GM21526 (cell line): ENCODE data around the gene FALEC.

Experiments
- ATAC-seq: cut with Tn5 transposase; IDR thresholded peaks from one replicate; pipeline ENCODE4 v1.9.1; 2021; ENCODE audit warnings: moderate library complexity; ENCODE audit not compliant: unreplicated experiment, low FRiP score

FALEC gene

GRCh38 chr1:150515328-150516049 lies at the start of gene FALEC:
TSS of gene FALEC (plus strand) at chr1:150515752.
- peak; percentile 92 for ATAC-seq

GRCh38 chr1:150466964-150467363 lies 48.6 kb upstream of the FALEC start:
- ATAC-seq: no peak

GRCh38 chr1:150469291-150469690 lies 46.3 kb upstream of the FALEC start:
- ATAC-seq: no peak

DNA sequence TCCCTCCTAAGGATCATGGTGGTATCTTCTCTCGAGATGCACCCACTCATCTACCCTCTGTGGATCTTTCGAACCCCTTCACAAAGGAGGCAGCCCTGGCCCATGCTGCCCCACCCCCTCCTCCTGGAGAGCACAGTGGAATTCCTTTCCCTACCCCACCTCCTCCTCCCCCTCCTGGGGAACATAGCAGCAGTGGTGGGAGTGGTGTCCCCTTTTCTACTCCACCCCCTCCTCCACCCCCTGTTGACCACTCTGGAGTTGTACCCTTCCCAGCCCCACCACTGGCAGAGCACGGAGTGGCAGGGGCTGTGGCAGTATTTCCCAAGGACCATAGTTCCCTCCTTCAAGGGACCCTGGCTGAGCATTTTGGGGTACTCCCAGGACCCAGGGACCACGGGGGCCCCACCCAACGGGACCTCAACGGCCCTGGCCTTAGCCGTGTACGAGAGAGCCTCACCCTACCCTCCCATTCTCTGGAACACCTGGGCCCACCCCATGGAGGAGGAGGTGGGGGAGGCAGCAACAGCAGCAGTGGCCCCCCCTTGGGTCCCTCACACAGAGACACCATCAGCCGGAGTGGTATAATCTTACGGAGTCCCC lies 42.9 kb upstream of the FALEC start:
- no peak for ATAC-seq

DNA sequence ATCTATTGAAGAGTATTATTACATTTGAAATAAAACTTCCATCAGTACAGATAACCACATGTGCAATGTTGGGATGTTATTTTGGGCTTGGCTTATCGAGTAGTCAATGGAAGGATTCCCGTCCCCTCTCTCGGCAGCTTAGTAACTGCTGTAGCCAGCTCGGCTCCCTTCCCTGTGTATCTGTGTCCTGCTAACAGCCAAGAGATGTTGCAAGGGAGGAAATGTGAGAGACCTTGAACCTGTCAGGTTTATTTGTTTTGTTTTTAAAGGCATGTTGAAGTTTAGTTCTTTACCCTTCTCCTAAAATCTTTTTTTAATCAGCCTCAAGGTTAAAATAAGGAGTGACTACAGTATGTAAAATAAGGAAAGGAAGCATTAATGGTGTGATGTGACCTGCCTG lies 41.9 kb upstream of the FALEC start:
- ATAC-seq: no peak

DNA sequence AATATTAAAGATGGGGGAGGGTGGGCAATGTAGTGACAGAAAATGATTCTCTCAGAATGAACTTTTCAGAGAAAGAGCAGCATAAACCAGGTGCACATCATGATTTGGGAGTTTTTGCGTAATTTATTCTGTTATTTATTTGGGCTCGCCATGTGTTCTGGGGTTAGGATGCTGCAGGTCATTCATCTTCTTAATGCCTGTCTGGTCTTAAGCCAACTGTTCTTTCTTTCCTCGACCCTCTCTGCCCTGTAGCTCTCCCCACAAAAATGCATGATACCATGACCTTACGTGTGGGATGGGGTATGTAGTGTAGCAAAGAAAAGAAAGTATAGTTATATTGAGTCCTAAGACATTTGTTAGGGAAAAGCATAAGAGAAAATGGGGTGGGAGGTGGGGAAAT lies 40.7 kb upstream of the FALEC start:
- no peak for ATAC-seq

DNA sequence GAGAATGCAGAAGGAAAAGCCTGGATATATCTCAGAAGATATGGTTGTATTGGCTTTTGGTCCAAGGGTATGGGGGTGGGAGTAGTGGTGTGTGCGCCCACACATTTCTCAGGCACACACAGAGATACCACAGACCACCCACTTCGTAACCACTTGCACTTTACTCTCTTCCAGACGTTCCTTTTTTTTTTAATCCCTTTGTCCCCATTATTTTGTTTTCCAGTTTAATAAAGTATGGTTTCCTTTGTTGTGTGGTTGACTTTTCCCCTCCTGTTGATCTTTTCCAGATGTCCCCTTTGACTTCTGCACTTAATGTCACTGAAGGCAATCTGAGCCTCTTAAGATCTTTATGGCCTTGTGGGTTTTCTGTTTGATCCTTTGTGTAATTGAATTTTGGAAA lies 38.8 kb upstream of the FALEC start:
- no peak for ATAC-seq

DNA sequence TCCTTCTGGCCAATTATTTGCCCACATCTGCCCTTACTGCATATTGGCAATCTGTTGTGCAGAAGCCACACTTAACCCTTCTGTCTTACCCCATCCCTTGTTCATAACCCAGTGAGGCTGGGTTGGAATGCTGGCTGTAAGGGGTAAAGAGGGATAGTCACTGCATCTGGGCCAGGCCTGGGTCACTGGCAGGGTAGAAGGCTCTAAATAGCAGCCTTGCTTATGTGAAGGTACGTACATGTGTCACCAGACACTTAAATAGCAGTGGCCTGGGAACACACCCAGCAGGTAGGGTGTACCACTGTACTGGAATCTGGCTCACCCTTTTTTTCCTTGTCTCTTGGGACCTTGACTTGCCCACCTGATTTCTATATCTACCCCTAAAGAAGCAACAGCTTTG lies 38.2 kb upstream of the FALEC start:
- ATAC-seq: no peak

GRCh38 chr1:150477733-150478132 lies 37.8 kb upstream of the FALEC start:
- no peak for ATAC-seq

DNA sequence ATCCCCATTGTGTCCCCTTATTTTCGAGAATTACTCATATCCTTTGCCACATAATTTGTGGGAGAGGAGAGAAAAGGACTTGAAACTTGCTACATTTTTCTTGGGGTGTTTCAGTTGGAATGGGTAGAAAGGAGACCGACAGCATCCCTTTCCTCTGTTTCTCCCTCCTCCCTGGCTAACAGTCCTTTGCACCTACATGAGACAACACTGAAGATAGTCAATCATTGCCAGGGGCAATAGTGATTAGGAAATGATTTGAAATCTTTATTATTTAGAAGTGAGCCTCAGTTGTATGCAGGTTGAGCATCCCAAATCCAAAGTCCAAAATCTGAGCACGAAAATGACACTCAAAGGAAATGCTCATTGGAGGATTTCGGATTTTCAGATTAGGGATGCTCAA lies 36.2 kb upstream of the FALEC start:
- ATAC-seq: no peak

DNA sequence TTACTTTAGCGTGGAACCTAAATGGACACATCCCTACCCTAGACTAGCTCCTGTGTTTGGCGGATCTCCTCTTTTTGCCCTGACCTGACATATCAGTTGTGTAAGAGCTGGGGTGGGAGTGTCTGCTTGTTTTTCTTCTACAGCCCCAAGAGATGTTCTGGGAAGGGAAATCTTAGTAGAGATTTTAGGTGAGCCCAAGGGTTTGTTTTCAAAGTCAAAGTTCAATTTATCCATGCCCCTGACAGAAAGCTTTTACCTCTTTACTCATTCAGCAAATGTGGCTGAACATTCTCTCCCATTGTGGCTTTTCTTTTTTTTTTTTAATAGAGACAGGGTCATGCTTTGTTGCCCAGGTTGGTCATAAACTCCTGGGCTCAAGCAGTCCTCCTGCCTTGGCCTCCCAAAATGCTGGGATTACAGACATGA lies 35.6 kb upstream of the FALEC start:
- ATAC-seq: no peak

DNA sequence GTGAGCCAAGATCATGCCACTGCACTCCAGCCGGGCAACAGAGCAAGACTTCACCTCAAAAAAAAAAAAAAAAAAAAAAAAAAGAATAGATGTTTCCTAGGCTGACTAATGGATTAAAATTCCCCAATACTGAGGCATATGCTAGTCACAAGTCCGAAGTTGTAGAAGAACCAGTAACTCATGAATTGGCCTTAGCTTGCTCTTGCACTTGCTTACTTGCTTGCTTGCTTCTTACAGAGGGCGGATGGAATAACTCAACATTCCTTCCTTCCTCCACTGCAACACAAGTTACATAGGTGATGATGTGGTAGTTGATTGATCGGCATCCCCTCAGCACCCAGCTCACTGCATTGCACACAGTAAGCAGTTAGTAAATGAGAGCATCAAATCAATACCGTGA lies 31.1 kb upstream of the FALEC start:
- ATAC-seq: no peak

DNA sequence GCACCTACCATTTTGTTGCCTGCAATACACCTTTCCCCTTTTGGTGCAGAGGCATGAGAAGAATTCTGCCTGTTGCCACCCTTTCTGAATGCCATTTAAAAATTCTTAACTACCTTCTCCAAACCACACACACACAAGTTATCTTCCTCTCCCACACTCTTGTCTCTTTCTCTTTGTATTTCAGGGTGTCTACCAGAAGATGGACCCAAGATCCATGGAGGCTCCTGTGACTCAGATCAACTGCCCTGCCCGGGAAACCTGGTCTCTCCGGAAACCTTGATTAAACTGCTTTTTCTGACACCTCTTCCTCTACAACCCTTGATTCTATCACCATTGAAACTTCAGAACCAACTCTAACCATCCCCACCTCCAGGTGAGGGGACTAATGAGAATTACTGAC lies 30.7 kb upstream of the FALEC start:
- ATAC-seq: no peak

DNA sequence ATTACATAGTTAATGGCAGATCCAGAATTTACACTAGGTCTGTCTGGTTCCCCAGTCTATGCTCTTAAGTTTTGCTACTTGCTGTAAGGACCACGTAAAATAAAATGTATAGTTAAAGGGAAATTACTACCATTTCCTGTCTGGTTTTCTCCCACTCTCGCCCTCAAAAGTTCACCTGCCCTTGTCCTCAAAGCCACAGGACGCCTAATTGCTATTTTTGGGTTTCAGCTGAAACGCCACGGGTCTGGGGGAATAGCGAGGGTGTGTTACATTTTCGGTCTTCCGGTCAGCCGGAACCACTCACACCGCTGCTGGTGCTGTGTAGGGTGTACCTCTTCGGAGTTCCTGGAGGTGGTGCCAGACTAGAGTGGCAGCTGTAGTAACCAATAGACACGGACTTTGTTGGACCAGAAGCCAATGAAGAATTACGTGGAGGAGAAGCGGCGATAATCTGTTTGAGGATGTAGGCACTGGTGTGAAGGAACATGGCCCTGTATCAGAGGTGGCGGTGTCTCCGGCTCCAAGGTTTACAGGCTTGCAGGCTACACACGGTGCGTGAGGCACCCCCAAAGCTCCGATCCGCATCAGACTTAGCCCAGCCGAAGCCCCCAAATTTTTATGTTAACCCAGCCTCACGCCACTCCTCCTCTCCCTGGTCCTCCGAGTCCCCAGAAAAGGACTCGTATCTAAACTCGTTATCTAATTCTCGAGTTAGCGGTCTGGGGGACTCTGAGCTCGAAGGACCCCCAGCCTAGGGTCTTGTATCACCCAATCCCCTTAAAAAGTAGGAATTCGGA lies 28.4 kb upstream of the FALEC start, which contains the start of gene TARS2:
TARS2 (plus strand) TSS at position 454 of the 797 bp plus-strand sequence; CDS start at position 486, 32 bp downstream.
- ATAC-seq: peak; percentile 96

DNA sequence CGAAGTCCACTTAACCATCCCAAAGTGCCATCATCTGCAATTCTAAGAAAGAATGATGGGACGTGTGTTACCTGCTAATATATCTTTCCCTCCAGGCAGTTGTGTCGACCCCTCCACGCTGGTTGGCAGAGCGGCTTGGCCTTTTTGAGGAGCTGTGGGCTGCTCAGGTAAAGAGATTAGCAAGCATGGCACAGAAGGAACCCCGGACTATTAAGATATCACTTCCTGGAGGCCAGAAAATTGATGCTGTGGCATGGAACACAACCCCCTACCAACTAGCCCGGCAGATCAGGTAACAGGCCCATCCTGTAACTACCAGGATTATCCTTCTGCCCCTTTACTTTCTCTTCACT lies 27.8 kb upstream of the FALEC start:
- ATAC-seq: no peak

- ATAC-seq: no peak
These were observed 22.4 kb upstream of the FALEC start for GRCh38 chr1:150493175-150493574.

DNA sequence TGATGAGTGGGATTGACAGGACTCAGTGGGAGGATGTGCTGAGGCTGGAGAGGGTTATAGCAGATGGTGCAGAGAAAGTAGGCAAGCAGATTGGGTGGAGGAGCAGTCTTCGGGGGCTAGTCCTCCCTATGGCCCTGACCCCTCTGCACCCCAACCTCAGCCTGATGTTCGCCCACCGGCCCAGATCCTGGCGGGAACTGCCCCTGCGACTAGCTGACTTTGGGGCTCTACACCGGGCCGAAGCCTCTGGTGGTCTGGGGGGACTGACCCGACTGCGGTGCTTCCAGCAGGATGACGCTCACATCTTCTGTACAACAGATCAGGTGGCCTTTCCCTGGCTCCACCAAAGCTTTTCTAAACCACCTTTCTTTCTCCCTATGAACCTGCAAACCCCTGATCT lies 17.2 kb upstream of the FALEC start:
- no peak for ATAC-seq

DNA sequence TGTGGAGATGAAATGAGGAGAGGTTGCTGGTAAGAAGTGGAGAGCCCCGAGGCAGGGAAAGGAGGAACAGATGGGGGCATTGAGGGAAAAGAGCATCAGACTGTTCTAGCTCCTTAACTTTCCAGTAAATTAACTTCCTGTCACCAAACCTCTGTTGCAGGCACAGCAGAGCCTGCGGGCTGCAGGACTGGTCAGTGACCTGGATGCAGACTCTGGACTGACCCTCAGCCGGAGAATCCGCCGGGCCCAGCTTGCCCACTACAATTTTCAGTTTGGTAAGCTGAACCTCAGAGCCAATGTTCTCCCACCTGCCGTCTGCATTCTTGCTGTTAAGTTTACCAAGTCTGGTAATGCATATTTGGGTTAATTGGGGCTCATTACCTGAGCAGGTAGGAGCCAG lies 10.1 kb upstream of the FALEC start:
- ATAC-seq: no peak

DNA sequence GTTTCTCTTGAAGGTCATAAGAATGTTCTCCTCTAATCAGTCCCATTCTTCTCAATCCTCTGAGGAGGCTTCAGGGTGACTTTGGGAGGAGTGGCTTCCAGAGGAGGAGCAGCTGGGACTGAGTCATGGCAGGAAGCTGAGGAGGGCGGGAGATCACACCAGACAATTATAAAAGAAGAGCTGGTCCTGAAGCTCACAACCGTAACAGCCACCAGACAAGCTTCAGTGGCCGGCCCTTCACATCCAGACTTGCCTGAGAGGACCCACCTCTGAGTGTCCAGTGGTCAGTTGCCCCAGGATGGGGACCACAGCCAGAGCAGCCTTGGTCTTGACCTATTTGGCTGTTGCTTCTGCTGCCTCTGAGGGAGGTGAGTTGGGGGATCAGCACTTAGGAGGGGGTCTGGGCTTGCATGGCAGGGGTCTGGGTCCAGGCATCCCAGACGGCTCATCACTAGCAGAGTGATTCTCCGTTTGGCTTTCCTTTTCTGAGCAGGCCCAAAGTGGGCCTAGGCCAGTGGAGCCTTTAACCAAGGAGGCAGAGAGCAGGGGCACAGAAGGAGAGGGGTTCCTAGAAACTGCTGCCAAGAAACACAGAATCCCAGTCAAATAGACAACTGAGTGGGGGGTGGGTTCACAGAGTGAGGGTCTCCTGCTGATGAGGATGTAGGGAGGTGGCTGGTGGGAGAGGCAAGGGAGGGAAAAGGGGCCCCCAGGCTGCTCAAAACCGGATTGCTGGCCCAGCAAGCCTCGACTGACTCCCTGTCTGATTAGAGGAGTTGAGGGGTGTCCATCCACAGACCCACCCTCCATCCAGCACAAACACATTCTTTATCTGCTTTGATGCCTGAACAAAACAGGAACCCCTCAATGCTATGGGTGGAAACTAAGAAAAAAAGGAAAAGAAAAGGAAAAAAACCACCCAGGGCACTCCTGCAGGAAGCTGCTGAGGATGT lies 7.4 kb upstream of the FALEC start, which contains the start of gene ECM1:
ECM1 (plus strand) TSS at position 198 of the 953 bp plus-strand sequence; CDS start at position 299, 101 bp downstream.
- no peak for ATAC-seq

GRCh38 chr1:150508982-150509381 lies 6.6 kb upstream of the FALEC start:
- no peak for ATAC-seq
